A549 (cell line): ENCODE data around the gene LRRC47. TPM values are rescaled to one million over a fixed set of nuclear protein-coding genes. Genes with fewer than 3 reads are reported as not detected.

Experiments used
- ATAC-seq, 2 experiments: fragments of 200-7000 bp in 1 of 2; fragments of >200 bp in 1 of 2; cut with Nextera tagmentation in 1 of 2; cut with Tn5 transposase in 1 of 2; 3 replicates each; pipeline versions ENCODE4 v1.8.0 to v1.9.1; 2018 to 2020; ENCODE audit warnings: mild to moderate bottlenecking in 1 of 2, moderate library complexity in 1 of 2
- CTCF ChIA-PET: fragments of 300-600 bp; sonication (Branson Sonifier 250); formaldehyde crosslinking; extraction: SDS; loops from one replicate; lab custom pipeline; 2021; ENCODE audit warnings: antibody characterized with exemption, inconsistent platforms; lab: Yijun Ruan, JAX
- POLR2A ChIA-PET: fragments of 350-600 bp; formaldehyde crosslinking; extraction: SDS; loops from one replicate; lab custom pipeline; 2021; ENCODE audit warnings: antibody characterized with exemption, inconsistent platforms; lab: Yijun Ruan, JAX
- DNase-seq, 2 experiments: peaks; one replicate each; pipeline versions ENCODE4 v3.0.0 to v3.0.0-alpha.2; 2011 to 2016; ENCODE audit warnings: low read depth in 1 of 2, low spot score in 1 of 2
- FAIRE-seq: peaks from 2 replicates; lab custom pipeline; 2011; peaks lifted over from hg19 to GRCh38; lab: Jason Lieb, UNC
- H3K27ac ChIP-seq, 2 experiments: fragments of >200 bp; sonication (Bioruptor Twin); formaldehyde crosslinking; 3 replicates each; pipeline ENCODE4 v1.5.1; 2016 to 2017
- H3K4me1 ChIP-seq: fragments of >200 bp; sonication (Bioruptor Twin); formaldehyde crosslinking; 3 replicates; pipeline ENCODE4 v1.6.1; 2016
- H3K4me2 ChIP-seq: fragments of >200 bp; sonication (Bioruptor Twin); formaldehyde crosslinking; 3 replicates; pipeline ENCODE4 v1.6.1; 2016
- H3K4me3 ChIP-seq: fragments of >200 bp; sonication (Bioruptor Twin); formaldehyde crosslinking; 3 replicates; pipeline ENCODE4 v1.5.1; 2016
- H3K9me3 ChIP-seq: fragments of >200 bp; sonication (Bioruptor Twin); formaldehyde crosslinking; 3 replicates; pipeline ENCODE4 v1.6.1; 2016
- ATOH8 ChIP-seq: fragments of 250-450 bp; sonication (Bioruptor Pico); IDR thresholded peaks from 2 replicates; pipeline ENCODE4 v1.5.0; 2020; ENCODE audit warnings: low read depth, mild to moderate bottlenecking, moderate library complexity
- BHLHE40 ChIP-seq: IDR thresholded peaks from 2 replicates; pipeline ENCODE4 v1.6.1; 2012; ENCODE audit warnings: low read depth, low read length, inconsistent platforms
- CBX2 ChIP-seq: fragments of 200-600 bp; sonication (generic); IDR thresholded peaks from 2 replicates; pipeline ENCODE4 v1.6.1; 2016; ENCODE audit warnings: low read depth, mild to moderate bottlenecking, borderline replicate concordance
- CBX8 ChIP-seq: fragments of 200-600 bp; sonication (generic); IDR thresholded peaks from 2 replicates; pipeline ENCODE4 v1.6.1; 2016
- CEBPB ChIP-seq, 2 experiments: fragments of >200 bp in 1 of 2; sonication (Bioruptor Twin) in 1 of 2; formaldehyde crosslinking in 1 of 2; IDR thresholded peaks; 2 replicates each; pipeline ENCODE4 v1.6.1; 2012 to 2016
- CHD2 ChIP-seq: fragments of 150-350 bp; IDR thresholded peaks from 2 replicates; pipeline ENCODE4 v1.6.1; 2014; ENCODE audit warnings: low read length; ENCODE audit not compliant: partially characterized antibody
- CHD4 ChIP-seq: fragments of 200-600 bp; sonication (generic); IDR thresholded peaks from 2 replicates; pipeline ENCODE4 v1.6.1; 2016; ENCODE audit warnings: antibody characterized with exemption, mild to moderate bottlenecking, borderline replicate concordance
- EHF ChIP-seq: fragments of 250-450 bp; sonication (Bioruptor Pico); IDR thresholded peaks from 2 replicates; pipeline ENCODE4 v1.5.0; 2020; ENCODE audit warnings: mild to moderate bottlenecking
- EP300 ChIP-seq, 2 experiments: fragments of >200 bp; sonication (Bioruptor Twin); formaldehyde crosslinking; IDR thresholded peaks; 2 replicates in 1 of 2; 3 replicates in 1 of 2; pipeline ENCODE4 v1.6.1; 2016 to 2017
- HDAC2 ChIP-seq: fragments of 200-600 bp; sonication (generic); IDR thresholded peaks from 2 replicates; pipeline ENCODE4 v1.6.1; 2016
- HOXB13 ChIP-seq: fragments of 250-450 bp; sonication (Bioruptor Pico); IDR thresholded peaks from 2 replicates; pipeline ENCODE4 v1.5.0; 2020; ENCODE audit warnings: low read depth, mild to moderate bottlenecking, moderate library complexity
- JUNB ChIP-seq: fragments of >200 bp; sonication (Bioruptor Twin); formaldehyde crosslinking; IDR thresholded peaks from 2 replicates; pipeline ENCODE4 v1.6.1; 2016
- KDM1A ChIP-seq: fragments of 200-600 bp; sonication (generic); IDR thresholded peaks from 2 replicates; pipeline ENCODE4 v1.6.1; 2016; ENCODE audit warnings: low read depth, mild to moderate bottlenecking
- NFE2L2 ChIP-seq: fragments of 150-350 bp; conservative IDR thresholded peaks from 2 replicates; pipeline ENCODE4 v1.6.1; 2014; ENCODE audit warnings: low read length
- NPAS2 ChIP-seq: fragments of 250-450 bp; sonication (Bioruptor Pico); IDR thresholded peaks from 2 replicates; pipeline ENCODE4 v1.8.0; 2022; ENCODE audit warnings: mild to moderate bottlenecking, moderate library complexity, borderline replicate concordance
- PBX3 ChIP-seq: IDR thresholded peaks from 2 replicates; pipeline ENCODE4 v1.6.1; 2012
- RAD21 ChIP-seq, 2 experiments: fragments of >200 bp in 1 of 2; sonication (Bioruptor Twin) in 1 of 2; formaldehyde crosslinking in 1 of 2; IDR thresholded peaks in 1 of 2; conservative IDR thresholded peaks in 1 of 2; 2 replicates in 1 of 2; 3 replicates in 1 of 2; pipeline ENCODE4 v1.6.1; 2012 to 2018; ENCODE audit warnings: inconsistent platforms in 1 of 2
- SMC3 ChIP-seq: fragments of >200 bp; sonication (Bioruptor Twin); formaldehyde crosslinking; IDR thresholded peaks from 3 replicates; pipeline ENCODE4 v1.6.1; 2018; ENCODE audit warnings: inconsistent platforms
- SREBF2 ChIP-seq: fragments of 450-650 bp; IDR thresholded peaks from 2 replicates; pipeline ENCODE4 v1.6.1; 2014; ENCODE audit warnings: mild to moderate bottlenecking, moderate library complexity
- TFCP2L1 ChIP-seq: fragments of 250-450 bp; sonication (Bioruptor Pico); IDR thresholded peaks from 2 replicates; pipeline ENCODE4 v1.5.0; 2021; ENCODE audit warnings: mild to moderate bottlenecking
- TP53 ChIP-seq: fragments of 250-450 bp; sonication (Bioruptor Pico); IDR thresholded peaks from 2 replicates; pipeline ENCODE4 v1.5.0; 2021; ENCODE audit warnings: mild to moderate bottlenecking, moderate library complexity
- ZNF302 ChIP-seq: fragments of 250-450 bp; sonication (Bioruptor Pico); IDR thresholded peaks from 2 replicates; pipeline ENCODE4 v1.9.0; 2021; ENCODE audit warnings: inconsistent platforms, mild to moderate bottlenecking, moderate library complexity
- WGBS: methylation state at CpG from one replicate; pipeline ENCODE4 v1.1.6; 2017; ENCODE audit errors: missing lambda C conversion rate; 5-methylcytosine and 5-hydroxymethylcytosine counted together
- polyA plus RNA-seq, 4 experiments: library from polyadenylated mRNA; depleted of rRNA in 3 of 4; stranded (reverse); fragments of >200 nt; fragmentation: RNase III in 1 of 4; extraction: RNeasy Plus Mini Kit Qiagen cat#74134 plus additional on column Dnase treatment in 1 of 4; gene quantifications; 2 replicates in 3 of 4; 3 replicates in 1 of 4; pipeline ENCODE4 v1.2.3, GENCODE V29; 2011 to 2017

Gene LRRC47
- polyA plus RNA-seq, 2 of the 4 experiments (the other 2 are of a cell fraction): 28.5 to 41.6 TPM

- TF ChIP-seq JUNB (no peak), ZNF302 (CRISPR knock-in tag) (no peak)
Observed at GRCh38 chr1:3788756-3789420, 7.4 kb downstream of the LRRC47 start (continued).

- no peak overlapping the region for H3K4me3 ChIP-seq
- H3K4me2 ChIP-seq: no peak overlapping the region
- ChIA-PET CTCF (interaction anchor here (1.1 kb wide), 1 partner anchor 8 kb away, joined by 3 read pairs; the partner anchor contains the start of gene LRRC47), POLR2A (interaction anchor here (0.9 kb wide), 1 partner anchor 8 kb away, joined by 4 read pairs; the partner anchor contains the start of gene LRRC47)
- FAIRE-seq (no peak), ATAC-seq (no peak), DNase-seq (no peak)
- TF ChIP-seq PBX3: no peak
- TF ChIP-seq CBX2: no peak
- no peak for TF ChIP-seq NPAS2
- TF ChIP-seq BHLHE40: no peak
- TF ChIP-seq ATOH8 (CRISPR knock-in tag): no peak
- no peak for TF ChIP-seq SMC3
- no peak for TF ChIP-seq KDM1A
- TF ChIP-seq HDAC2: no peak
- no peak for TF ChIP-seq CBX8
- TF ChIP-seq EHF (CRISPR knock-in tag): no peak
- TF ChIP-seq TFCP2L1 (CRISPR knock-in tag): no peak
- no peak for TF ChIP-seq HOXB13 (CRISPR knock-in tag)
- no peak for TF ChIP-seq SREBF2
- TF ChIP-seq RAD21 (conservative IDR thresholded peaks at IDR 0.05 in 1 of 2, IDR thresholded peaks at IDR 0.05 in 1 of 2): no peak
- TF ChIP-seq TP53: no peak
- TF ChIP-seq CHD2: no peak
- H3K9me3 ChIP-seq: no peaks in the 10 kb centered on the region
- H3K27ac ChIP-seq: no peak overlapping the region
- 91% methylated on average over 20 of the region's 26 CpGs for WGBS
- no peaks in the 10 kb centered on the region for H3K4me1 ChIP-seq
Observed at GRCh38 chr1:3787745-3788605, 8.3 kb downstream of the LRRC47 start.

- DNase-seq (no peak), ATAC-seq (no peak), FAIRE-seq (no peak)
- no peaks in the 10 kb centered on the region for H3K4me1 ChIP-seq
- no peak for TF ChIP-seq CHD4
- no peak for TF ChIP-seq EP300 (IDR thresholded peaks at IDR 0.05)
- TF ChIP-seq NFE2L2: no peak
- no peak for TF ChIP-seq ZNF302 (CRISPR knock-in tag)
- TF ChIP-seq HOXB13 (CRISPR knock-in tag): no peak
- no peak for TF ChIP-seq CEBPB (IDR thresholded peaks at IDR 0.05)
- TF ChIP-seq TP53: no peak
- no peak overlapping the region for H3K4me2 ChIP-seq
- POLR2A ChIA-PET: interaction anchor here (0.9 kb wide), 1 partner anchor 9 kb away, joined by 4 read pairs; the partner anchor contains the start of gene LRRC47
- no peak overlapping the region for H3K4me3 ChIP-seq
- WGBS: 96% methylated on average over 9 of the region's 10 CpGs
- no peak overlapping the region for H3K27ac ChIP-seq
- CTCF ChIA-PET: interaction anchor here (1.1 kb wide), 1 partner anchor 9 kb away, joined by 3 read pairs; the partner anchor contains the start of gene LRRC47
- no peaks in the 10 kb centered on the region for H3K9me3 ChIP-seq
Observed at GRCh38 chr1:3787349-3787715, 9.0 kb downstream of the LRRC47 start.
